SU-DHL-6 (cell line): ENCODE results near the gene TGFBRAP1.

Source experiments
- H2AFZ ChIP-seq: fragments of 200-600 bp; sonication (generic); 2 replicates; pipeline ENCODE4 v1.6.1; 2014; ENCODE audit warnings: low read depth, mild to moderate bottlenecking, moderate library complexity, mixed read lengths, antibody characterized with exemption, low read length; ENCODE audit not compliant: severe bottlenecking
- H3F3A ChIP-seq: fragments of 200-600 bp; shearing (Covaris generic); 2 replicates; pipeline ENCODE4 v1.6.0; 2016; ENCODE audit warnings: antibody characterized with exemption, mild to moderate bottlenecking; ENCODE audit not compliant: insufficient read depth
- H3K27ac ChIP-seq: fragments of 200-600 bp; sonication (generic); 2 replicates; pipeline ENCODE4 v1.5.1; 2016; ENCODE audit warnings: low read depth, mild to moderate bottlenecking, low read length, moderate library complexity, mixed read lengths
- H3K27me3 ChIP-seq: fragments of 200-600 bp; sonication (generic), shearing (Covaris generic); 2 replicates; pipeline ENCODE4 v1.6.0; 2014; ENCODE audit warnings: mild to moderate bottlenecking, low read length
- H3K36me3 ChIP-seq: fragments of 200-600 bp; sonication (generic); 2 replicates; pipeline ENCODE4 v1.6.1; 2014; ENCODE audit warnings: mild to moderate bottlenecking, low read length, mixed read lengths
- H3K4me2 ChIP-seq: fragments of 300-600, 200-600 bp; shearing (Covaris generic), sonication (generic); 2 replicates; pipeline ENCODE4 v1.6.0; 2014; ENCODE audit warnings: low read length, low read depth, mild to moderate bottlenecking; ENCODE audit not compliant: poor library complexity, severe bottlenecking
- H3K4me3 ChIP-seq: fragments of 200-600 bp; sonication (generic); 2 replicates; pipeline ENCODE4 v1.5.1; 2014; ENCODE audit warnings: antibody characterized with exemption, low read length, mild to moderate bottlenecking, mixed read lengths; ENCODE audit not compliant: insufficient read depth, poor library complexity, severe bottlenecking
- H3K79me2 ChIP-seq: fragments of 200-600 bp; sonication (generic); 2 replicates; pipeline ENCODE4 v1.6.1; 2014; ENCODE audit warnings: mild to moderate bottlenecking, low read length, moderate library complexity; ENCODE audit not compliant: insufficient read depth
- H3K9ac ChIP-seq: fragments of 200-600 bp; sonication (generic); 2 replicates; pipeline ENCODE4 v1.7.0; 2014; ENCODE audit warnings: mild to moderate bottlenecking, low read length
- H3K9me2 ChIP-seq: fragments of 200-600 bp; sonication (generic); replicated peaks from 2 replicates; pipeline ENCODE4 v1.6.1; 2014; ENCODE audit warnings: low read length; ENCODE audit not compliant: insufficient read depth
- H3K9me3 ChIP-seq: fragments of 200-600 bp; sonication (generic); 2 replicates; pipeline ENCODE4 v1.6.1; 2014; ENCODE audit warnings: low read length, mixed read lengths; ENCODE audit not compliant: insufficient read depth
- H4K20me1 ChIP-seq: fragments of 200-600 bp; sonication (generic); 2 replicates; pipeline ENCODE4 v1.6.1; 2014; ENCODE audit warnings: low read depth, mild to moderate bottlenecking, antibody characterized with exemption, low read length, moderate library complexity, mixed read lengths
- EZH2phosphoT487 ChIP-seq: fragments of 200-600 bp; sonication (generic), shearing (Covaris generic); conservative IDR thresholded peaks from 2 replicates; pipeline ENCODE4 v1.6.1; 2018; ENCODE audit warnings: mild to moderate bottlenecking, antibody characterized with exemption, low read length, moderate library complexity, mixed read lengths
- TF ChIP-seq, protein P1 (sequence below): fragments of 200-600 bp; sonication (generic); IDR thresholded peaks from one replicate; pipeline ENCODE4 v1.5.1; 2017; ENCODE audit warnings: antibody characterized with exemption, mild to moderate bottlenecking, low read length, moderate library complexity; ENCODE audit not compliant: insufficient read depth, poor library complexity, severe bottlenecking

Gene TGFBRAP1

DNA sequence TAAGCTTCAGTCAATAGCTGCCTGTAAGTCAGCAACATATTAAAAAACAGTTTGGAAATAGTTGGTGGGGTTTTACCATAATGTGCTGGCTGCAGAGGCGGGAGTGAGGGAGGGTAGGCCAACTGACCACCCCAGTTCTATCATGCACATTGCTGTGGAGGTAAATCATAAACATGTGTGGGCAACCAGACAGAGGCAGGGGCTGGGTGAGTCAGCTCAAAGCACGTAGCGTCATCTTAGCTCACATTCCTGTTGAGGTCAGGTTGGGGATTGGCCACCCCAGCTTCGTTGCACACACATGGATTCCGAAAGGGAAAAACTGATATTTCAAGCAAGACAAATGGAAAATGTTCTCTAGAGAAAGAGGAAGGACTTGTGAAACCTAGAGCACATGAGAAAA is 68.5 kb downstream of the TGFBRAP1 start:
- no peak overlapping the region for H3K27ac ChIP-seq
- TF ChIP-seq EZH2phosphoT487: no peak
- TF ChIP-seq, protein P1, sequence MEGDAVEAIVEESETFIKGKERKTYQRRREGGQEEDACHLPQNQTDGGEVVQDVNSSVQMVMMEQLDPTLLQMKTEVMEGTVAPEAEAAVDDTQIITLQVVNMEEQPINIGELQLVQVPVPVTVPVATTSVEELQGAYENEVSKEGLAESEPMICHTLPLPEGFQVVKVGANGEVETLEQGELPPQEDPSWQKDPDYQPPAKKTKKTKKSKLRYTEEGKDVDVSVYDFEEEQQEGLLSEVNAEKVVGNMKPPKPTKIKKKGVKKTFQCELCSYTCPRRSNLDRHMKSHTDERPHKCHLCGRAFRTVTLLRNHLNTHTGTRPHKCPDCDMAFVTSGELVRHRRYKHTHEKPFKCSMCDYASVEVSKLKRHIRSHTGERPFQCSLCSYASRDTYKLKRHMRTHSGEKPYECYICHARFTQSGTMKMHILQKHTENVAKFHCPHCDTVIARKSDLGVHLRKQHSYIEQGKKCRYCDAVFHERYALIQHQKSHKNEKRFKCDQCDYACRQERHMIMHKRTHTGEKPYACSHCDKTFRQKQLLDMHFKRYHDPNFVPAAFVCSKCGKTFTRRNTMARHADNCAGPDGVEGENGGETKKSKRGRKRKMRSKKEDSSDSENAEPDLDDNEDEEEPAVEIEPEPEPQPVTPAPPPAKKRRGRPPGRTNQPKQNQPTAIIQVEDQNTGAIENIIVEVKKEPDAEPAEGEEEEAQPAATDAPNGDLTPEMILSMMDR: no peak
- no peaks in the 10 kb centered on the region for H3F3A ChIP-seq
- no peaks in the 10 kb centered on the region for H3K9me3 ChIP-seq
- no peak overlapping the region for H3K4me2 ChIP-seq
- H4K20me1 ChIP-seq: no peaks in the 10 kb centered on the region
- H2AFZ ChIP-seq: no peak overlapping the region
- no peak overlapping the region for H3K4me3 ChIP-seq
- H3K79me2 ChIP-seq: no peaks in the 10 kb centered on the region
- no peaks in the 10 kb centered on the region for H3K27me3 ChIP-seq
- no peaks in the 10 kb centered on the region for H3K9me2 ChIP-seq
- H3K9ac ChIP-seq: no peak overlapping the region
- no peaks in the 10 kb centered on the region for H3K36me3 ChIP-seq

DNA sequence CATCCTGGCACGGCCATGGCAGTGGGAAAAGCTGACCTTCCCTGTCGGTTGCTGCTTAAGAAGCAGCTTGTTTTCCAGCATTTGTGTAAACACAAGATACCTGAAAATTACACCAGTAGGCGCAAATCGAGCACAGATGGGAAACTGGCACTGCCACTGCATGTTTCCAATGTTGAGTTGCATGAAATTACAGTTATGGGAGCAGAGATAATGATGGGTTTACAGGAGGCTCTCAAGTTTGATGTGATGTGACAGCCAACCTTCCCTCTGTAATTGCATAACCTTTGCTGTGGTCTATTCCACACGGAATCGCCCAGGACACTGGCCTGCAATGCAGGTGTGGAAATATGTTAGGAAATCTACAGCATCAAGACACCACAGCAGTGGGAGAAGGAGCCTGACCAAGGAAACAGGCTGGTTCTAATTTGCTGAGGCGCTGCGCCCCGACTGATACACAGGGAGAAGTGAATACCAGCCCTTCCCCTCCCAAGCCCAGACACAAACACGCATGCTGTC is 70.6 kb downstream of the TGFBRAP1 start:
- H3F3A ChIP-seq: no peaks in the 10 kb centered on the region
- no peak overlapping the region for H3K9ac ChIP-seq
- H3K36me3 ChIP-seq: no peaks in the 10 kb centered on the region
- H3K9me2 ChIP-seq: no peaks in the 10 kb centered on the region
- H3K27ac ChIP-seq: no peak overlapping the region
- no peaks in the 10 kb centered on the region for H3K79me2 ChIP-seq
- H3K4me3 ChIP-seq: no peak overlapping the region
- TF ChIP-seq EZH2phosphoT487: no peak
- TF ChIP-seq, protein P1: no peak
- no peak overlapping the region for H2AFZ ChIP-seq
- H3K4me2 ChIP-seq: no peak overlapping the region
- H4K20me1 ChIP-seq: no peaks in the 10 kb centered on the region
- no peaks in the 10 kb centered on the region for H3K9me3 ChIP-seq
- no peaks in the 10 kb centered on the region for H3K27me3 ChIP-seq

DNA sequence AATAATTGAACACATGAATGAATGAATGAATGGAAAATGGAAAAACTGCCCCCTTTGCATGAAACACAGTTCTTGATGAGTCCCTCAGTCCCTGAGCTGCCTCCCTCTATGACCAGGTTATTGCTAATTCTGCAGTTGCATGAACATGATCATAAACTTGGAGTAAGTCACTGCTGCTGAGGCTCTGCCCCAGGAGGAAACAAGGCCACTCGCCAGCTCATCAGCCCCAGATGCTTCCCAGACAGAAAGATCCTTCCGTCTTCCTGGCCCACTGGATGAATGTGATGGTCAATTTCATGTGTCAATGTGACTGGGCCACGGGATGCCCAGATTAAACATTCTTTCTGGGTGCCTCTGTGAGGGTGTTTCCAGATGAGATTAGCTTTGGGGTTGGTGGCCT is 71.6 kb downstream of the TGFBRAP1 start:
- H3K79me2 ChIP-seq: no peaks in the 10 kb centered on the region
- no peak overlapping the region for H3K4me2 ChIP-seq
- H3K9me2 ChIP-seq: no peaks in the 10 kb centered on the region
- H3K27ac ChIP-seq: no peak overlapping the region
- no peak overlapping the region for H3K4me3 ChIP-seq
- TF ChIP-seq, protein P1: no peak
- TF ChIP-seq EZH2phosphoT487: no peak
- no peak overlapping the region for H2AFZ ChIP-seq
- no peaks in the 10 kb centered on the region for H3F3A ChIP-seq
- H3K9ac ChIP-seq: no peak overlapping the region
- no peaks in the 10 kb centered on the region for H3K36me3 ChIP-seq
- H3K9me3 ChIP-seq: no peaks in the 10 kb centered on the region
- H3K27me3 ChIP-seq: no peaks in the 10 kb centered on the region
- no peaks in the 10 kb centered on the region for H4K20me1 ChIP-seq
